NCI-H446 (cell line): Measurements from ENCODE around the gene TM4SF5.
"Not testable (repeated sequence)": the region's sequence is repeated elsewhere in the genome, so short reads cannot be mapped to it uniquely, and the experiment has no call there.

Source experiments
- DNase-seq, 2 experiments: peaks; one replicate each; lab custom pipeline; 2025; lab: John Stamatoyannopoulos, UW

The TM4SF5 gene

GRCh38 chr17:4789951-4790704 lies 18.4 kb downstream of the TM4SF5 start:
- DNase-seq: peak in 1 of 2 experiments; percentile 82

- no peak for DNase-seq
Measured at GRCh38 chr17:4790705-4791088, 19.0 kb downstream of the TM4SF5 start.

DNA sequence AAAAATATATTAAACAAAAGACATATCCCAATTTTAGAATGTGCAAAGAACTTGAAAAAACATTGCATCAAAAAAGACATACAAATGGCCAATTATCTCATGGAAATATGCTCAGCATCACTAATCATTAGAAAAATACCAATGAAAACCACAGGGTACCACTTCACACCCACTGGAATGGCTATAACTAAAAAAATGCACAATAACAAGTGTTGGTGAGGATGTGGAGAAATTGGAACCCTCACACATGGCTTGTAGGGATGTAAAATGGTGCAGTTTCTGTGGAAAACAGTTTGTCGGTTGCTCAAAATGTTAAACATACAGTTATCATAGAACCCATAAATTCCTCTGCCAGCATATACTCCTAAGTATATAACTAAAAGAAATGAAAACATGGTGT lies 23.5 kb downstream of the TM4SF5 start:
- no peak for DNase-seq

- DNase-seq: no peak
Measured at GRCh38 chr17:4796552-4796920, 24.9 kb downstream of the TM4SF5 start.

DNA sequence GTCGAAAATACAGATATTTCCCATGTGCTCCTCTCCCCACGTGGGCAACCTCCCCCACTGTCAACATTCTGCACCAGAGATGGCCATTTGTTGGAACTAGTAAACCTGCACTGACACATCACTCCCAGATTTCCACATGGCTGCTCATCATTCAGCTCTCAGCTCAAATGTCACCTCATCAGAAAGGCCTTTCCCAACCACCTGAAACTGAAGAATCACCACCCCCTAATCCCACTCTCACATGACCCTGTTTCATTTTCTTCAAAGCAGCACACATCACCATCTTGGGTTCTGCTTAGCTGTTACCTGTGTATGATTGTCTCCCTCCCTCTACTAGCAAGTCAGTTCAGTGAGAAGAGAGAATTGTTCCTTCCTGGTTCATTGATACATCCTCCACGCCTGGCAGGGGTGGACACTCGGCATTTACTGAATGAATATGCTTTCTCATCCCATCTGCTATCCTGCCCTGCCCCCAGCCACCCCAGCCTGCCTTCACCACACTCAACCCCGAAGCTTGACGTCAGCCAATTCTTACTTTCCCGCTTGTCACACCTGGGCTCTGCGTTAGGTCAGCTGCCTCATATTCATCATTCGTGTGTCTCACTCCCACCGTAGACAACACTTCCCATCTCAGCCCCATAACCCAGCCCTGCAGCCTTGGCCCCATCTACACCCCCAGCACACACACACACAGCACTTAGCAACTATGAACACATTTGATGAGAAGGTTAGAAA lies 28.9 kb downstream of the TM4SF5 start:
- no peak for DNase-seq

DNA sequence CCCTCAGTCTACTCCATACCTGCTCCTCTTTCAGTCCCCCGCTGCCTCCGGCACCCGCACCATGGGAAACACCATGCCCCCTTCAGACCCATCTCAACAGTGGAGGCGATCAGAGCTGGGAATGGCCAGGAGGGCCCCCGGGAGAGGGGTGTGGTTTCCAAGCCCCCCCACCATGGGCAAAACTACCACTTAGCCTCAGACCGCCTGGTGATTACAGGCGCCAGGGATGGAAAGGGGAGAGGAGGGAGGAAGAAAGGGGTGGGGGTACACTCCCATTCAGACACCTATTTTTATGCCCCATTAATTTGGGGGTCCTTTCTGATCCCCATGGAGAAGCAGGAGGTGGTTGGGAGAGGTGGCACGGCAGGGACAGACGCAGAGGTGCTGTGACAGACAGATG lies 30.5 kb downstream of the TM4SF5 start, which contains the start of gene C17orf114:
Gene C17orf114 (minus strand): TSS at position 101 of the 400 bp plus-strand sequence.
- no peak for DNase-seq

DNA sequence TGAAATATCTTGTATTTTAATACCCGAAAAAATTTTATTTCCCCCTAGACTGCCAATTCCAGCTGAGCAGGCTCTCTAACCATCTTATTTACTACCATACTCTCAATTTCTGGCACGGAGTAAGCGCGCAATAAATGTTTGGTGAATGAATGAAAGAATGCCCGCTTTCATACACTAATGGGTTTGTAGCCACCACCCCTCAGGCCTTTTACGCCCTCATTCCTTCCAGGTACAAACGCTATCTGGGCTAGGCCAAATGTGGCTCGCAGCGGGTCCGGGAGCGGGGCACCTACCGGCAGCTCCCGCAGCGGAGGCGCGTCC lies 34.7 kb downstream of the TM4SF5 start:
- no peak for DNase-seq

DNA sequence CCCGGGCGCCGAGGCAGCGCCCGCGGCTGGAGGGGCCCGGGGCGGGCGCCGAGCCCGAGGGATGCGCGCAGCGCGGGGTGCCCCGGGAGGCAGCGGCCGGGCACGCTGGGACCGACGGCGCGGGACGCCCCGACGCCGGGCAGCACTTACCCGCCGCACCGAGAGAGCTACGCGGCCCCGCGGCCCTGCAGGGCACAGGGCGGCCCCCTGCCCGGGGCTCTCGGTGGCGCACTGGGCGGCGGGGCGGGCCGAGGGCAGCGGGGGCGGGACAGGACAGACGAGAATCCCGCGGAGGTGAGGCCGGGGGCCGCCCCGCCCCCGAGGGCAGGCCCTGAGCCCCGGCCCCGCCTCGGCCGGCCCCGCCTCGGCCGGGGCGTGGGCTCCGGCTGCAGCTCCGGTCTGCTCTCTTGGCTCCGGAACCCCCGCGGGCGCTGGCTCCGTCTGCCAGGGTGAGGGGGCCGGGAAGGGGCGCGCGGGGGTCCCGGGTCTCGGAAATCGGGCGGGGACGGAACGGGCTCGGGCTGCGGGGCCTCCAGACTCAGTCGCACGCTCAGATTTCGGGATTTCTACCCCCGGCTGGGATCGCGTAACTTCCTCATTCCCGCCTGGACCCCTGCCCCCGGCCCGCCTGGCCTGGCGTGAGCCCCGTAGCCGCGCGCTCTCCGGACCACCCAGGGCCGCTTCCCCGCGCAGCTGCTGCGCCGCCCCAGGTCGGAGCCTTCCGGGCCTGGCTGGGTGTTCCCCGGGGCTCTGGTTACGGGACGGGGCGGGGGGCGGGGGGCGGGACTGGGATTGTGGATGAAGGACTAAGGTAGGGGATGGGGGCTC lies 35.3 kb downstream of the TM4SF5 start, which contains the start of gene PLD2:
Gene PLD2 (plus strand): TSS at position 376 of the 828 bp plus-strand sequence. CDS start 621 bp downstream, outside the sequence.
- DNase-seq: peak; percentile 46 to 88

DNA sequence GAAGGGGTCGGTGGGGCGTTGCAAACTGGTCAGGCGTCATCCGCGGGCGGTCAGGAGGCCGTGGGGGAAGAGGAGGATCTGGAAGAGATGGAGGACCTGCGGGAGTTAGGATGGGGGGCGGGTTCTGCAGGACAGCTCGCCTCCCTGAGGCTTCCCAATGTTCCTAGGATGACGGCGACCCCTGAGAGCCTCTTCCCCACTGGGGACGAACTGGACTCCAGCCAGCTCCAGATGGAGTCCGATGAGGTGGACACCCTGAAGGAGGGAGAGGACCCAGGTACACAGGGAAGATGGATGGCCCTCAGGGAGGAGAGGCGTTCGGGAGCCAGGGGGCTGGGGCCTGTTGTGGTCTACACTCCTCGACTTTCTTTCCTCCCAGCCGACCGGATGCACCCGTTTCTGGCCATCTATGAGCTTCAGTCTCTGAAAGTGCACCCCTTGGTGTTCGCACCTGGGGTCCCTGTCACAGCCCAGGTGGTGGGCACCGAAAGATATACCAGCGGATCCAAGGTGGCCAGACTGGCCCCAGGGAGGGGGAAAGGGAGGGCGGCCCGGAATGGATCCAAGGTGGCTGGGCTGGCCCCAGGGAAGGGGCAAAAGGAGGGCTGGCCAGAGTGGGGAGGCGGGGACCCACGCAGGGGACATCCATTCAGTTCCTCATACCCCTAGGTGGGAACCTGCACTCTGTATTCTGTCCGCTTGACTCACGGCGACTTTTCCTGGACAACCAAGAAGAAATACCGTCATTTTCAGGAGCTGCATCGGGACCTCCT lies 36.1 kb downstream of the TM4SF5 start:
- no peak for DNase-seq

GRCh38 chr17:4808378-4808767 lies 36.7 kb downstream of the TM4SF5 start:
- DNase-seq: peak; percentile 65 to 88

DNA sequence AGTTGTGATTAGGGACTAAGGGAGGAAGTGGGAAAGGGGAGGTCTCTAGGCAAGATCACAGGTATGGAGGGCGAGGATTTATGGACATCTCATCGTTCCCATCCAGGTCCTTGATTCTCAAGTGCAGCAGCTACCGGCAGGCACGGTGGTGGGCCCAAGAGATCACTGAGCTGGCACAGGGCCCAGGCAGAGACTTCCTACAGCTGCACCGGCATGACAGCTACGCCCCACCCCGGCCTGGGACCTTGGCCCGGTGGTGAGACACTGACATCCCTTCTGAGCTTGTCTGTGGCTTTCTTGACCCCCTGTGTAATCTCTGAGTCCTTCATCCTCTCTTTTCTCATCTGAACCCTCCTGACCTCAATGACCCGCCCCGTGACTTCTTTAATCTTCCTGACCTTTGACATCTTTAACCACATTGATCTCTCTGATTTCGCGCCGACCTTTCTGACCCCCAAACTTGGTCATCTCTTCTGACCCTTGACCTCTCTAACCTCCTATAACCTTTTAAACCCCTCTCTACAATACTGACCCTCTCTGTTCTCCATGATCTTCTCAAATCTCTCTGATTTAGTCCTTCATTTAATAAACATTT lies 39.1 kb downstream of the TM4SF5 start:
- DNase-seq: no peak

DNA sequence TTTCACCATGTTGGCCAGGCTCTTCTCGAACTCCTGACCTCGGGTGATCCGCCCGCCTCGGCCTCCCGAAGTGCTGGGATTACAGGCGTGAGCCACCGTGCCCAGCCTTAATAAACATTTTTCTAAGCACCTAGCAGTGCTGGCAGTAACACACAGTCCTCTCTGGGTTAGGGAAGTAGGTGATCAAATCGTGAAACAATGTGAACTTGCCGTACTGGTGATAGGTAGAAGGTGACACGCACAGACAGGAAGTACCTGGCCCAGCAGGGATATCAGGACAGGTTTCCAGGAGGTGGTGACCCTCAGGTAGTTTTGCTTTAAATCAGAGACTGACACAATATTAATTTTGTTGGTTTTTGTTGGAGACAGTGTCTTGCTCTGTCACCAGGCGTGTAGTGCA lies 39.8 kb downstream of the TM4SF5 start:
- DNase-seq: no peak

DNA sequence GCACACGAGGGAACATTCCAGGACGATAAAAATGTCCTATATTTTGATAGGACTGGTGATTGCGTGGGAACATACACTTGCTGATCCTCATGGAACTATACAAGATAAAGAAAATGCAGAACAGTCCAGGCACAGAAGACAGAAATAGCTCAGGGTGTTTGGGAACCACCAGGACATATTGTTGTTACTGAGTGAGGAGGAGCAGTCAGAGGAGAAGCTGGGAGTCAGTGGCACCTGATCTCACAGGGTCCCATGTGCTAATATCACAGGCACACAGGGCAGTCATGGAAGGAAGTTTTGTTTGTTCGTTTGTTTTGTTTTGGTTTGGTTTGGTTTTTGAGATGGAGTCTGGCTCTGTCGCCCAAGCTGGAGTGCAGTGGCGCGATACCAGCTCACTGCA lies 41.0 kb downstream of the TM4SF5 start:
- DNase-seq: no peak

GRCh38 chr17:4815043-4815675 lies 43.5 kb downstream of the TM4SF5 start:
- no peak for DNase-seq

GRCh38 chr17:4816826-4817225 lies 45.1 kb downstream of the TM4SF5 start:
- no peak for DNase-seq

- no peak for DNase-seq
Measured at GRCh38 chr17:4818276-4818675, 46.6 kb downstream of the TM4SF5 start.

DNA sequence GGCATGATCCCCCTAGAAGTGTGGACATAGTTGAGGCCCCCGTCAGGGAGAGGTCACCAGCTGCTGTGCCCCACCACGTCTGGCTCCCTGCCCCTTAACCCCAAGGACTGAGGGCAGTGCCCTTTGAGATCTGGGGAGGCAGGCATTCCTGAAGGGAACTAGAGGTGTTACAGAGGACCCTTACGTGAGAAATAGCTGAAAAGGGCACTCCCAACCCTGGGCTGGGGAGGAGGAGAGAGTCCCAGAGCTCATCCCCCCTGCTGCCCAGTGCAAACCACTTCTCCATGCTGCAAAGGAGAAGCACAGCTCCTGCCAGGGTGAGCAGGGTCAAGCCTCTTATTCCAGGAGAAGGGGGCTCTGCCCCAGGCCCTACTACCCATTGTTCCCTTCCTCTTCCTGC lies 51.1 kb downstream of the TM4SF5 start:
- no peak for DNase-seq

GRCh38 chr17:4823373-4824089 lies 51.8 kb downstream of the TM4SF5 start:
- DNase-seq: no peak

DNA sequence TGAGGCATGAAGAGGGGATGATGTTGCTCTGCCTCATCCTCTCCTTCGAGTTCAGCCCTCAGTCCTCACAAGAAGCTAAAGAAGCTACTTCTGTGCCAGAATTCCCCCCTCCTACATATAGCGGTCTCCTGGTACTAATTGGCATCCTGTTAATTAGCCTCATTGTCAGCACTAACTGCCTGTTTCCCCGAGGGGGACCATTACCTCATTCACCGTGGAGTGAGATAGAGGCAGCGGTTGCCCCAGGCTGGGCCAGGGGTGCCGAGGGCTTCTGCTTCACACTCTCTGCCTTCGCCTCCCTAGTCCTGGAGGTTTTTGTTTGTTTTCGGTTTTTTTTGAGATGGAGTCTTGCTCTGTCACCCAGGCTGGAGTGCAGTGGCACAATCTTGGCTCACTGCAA lies 55.7 kb downstream of the TM4SF5 start:
- DNase-seq: no peak

DNA sequence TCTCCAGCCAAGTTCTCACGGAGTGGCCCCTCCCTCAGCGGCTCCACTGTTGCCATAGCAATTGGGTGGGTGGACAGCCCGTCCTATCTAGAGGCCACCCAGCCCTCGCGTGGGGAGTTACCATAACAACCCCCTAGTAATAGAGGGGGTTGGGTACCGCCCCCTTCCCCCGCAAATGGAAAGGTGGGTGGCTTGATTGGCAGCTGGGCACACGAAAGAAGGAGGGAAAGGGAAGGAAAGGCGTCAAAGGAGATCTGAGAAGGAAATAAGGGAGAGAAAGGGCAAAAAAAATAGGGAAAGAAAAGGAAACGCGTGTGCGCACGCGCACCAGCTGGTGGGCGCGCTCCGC lies 61.1 kb downstream of the TM4SF5 start:
- not testable (repeated sequence) for DNase-seq
